ENCODE measurements around the gene UBA5.

Gene UBA5

GRCh38 chr3:132654190-132654589, 5.9 kb upstream of the UBA5 start:
- no peak for DNase-seq (ENCODE audit: low read depth in 2 of 2)

GRCh38 chr3:132654721-132655120, 5.4 kb upstream of the UBA5 start:
- no peak for DNase-seq (ENCODE audit: low read depth in 2 of 2)

- no peak for DNase-seq (ENCODE audit: low read depth in 2 of 2)
Measured at GRCh38 chr3:132655471-132655870, 4.7 kb upstream of the UBA5 start.

- no peak for DNase-seq (ENCODE audit: low read depth in 2 of 2)
Measured at GRCh38 chr3:132657869-132658747, 2.0 kb upstream of the UBA5 start.

- DNase-seq (ENCODE audit: low read depth in 2 of 2): no peak
Measured at GRCh38 chr3:132659000-132659364, 1.1 kb upstream of the UBA5 start.

GRCh38 chr3:132659365-132660051, 621 bp upstream of the UBA5 start, which contains the start of gene ACAD11:
Gene ACAD11 (minus strand): TSS chr3:132659809. CDS start chr3:132659751, 58 bp downstream.
- DNase-seq (ENCODE audit: low read depth in 2 of 2): peak; percentile 13 to 16

GRCh38 chr3:132660811-132661070, 612 bp downstream of the UBA5 start:
- no peak for DNase-seq (ENCODE audit: low read depth in 2 of 2)

- DNase-seq (ENCODE audit: low read depth in 2 of 2): no peak
Measured at GRCh38 chr3:132661101-132661500, 972 bp downstream of the UBA5 start.

- DNase-seq (ENCODE audit: low read depth in 2 of 2): no peak
Measured at GRCh38 chr3:132662212-132662611, 2.1 kb downstream of the UBA5 start.

- no peak for DNase-seq (ENCODE audit: low read depth in 2 of 2)
Measured at GRCh38 chr3:132665230-132665745, 5.2 kb downstream of the UBA5 start.

- no peak for DNase-seq (ENCODE audit: low read depth in 2 of 2)
Measured at GRCh38 chr3:132669256-132669777, 9.2 kb downstream of the UBA5 start.

- DNase-seq (ENCODE audit: low read depth in 2 of 2): no peak
Measured at GRCh38 chr3:132675408-132675807, 15.3 kb downstream of the UBA5 start.

- no peak for DNase-seq (ENCODE audit: low read depth in 2 of 2)
Measured at GRCh38 chr3:132679911-132680310, 19.8 kb downstream of the UBA5 start.

GRCh38 chr3:132681421-132681820, 21.3 kb downstream of the UBA5 start:
- DNase-seq (ENCODE audit: low read depth in 2 of 2): no peak

GRCh38 chr3:132682201-132682600, 22.1 kb downstream of the UBA5 start:
- DNase-seq (ENCODE audit: low read depth in 2 of 2): no peak

GRCh38 chr3:132690040-132690439, 29.9 kb downstream of the UBA5 start:
- DNase-seq (ENCODE audit: low read depth in 2 of 2): no peak

- no peak for DNase-seq (ENCODE audit: low read depth in 2 of 2)
Measured at GRCh38 chr3:132694991-132695390, 34.9 kb downstream of the UBA5 start.

- DNase-seq (ENCODE audit: low read depth in 2 of 2): no peak
Measured at GRCh38 chr3:132695422-132695821, 35.3 kb downstream of the UBA5 start.

- DNase-seq (ENCODE audit: low read depth in 2 of 2): no peak
Measured at GRCh38 chr3:132703733-132704132, 43.6 kb downstream of the UBA5 start.

- no peak for DNase-seq (ENCODE audit: low read depth in 2 of 2)
Measured at GRCh38 chr3:132709761-132710160, 49.6 kb downstream of the UBA5 start.

GRCh38 chr3:132710311-132710710, 50.2 kb downstream of the UBA5 start:
- no peak for DNase-seq (ENCODE audit: low read depth in 2 of 2)

- DNase-seq (ENCODE audit: low read depth in 2 of 2): no peak
Measured at GRCh38 chr3:132713977-132714727, 54.0 kb downstream of the UBA5 start.
